GM18951 (cell line): Measurements from ENCODE around the gene ESRRB.
"Not testable (repeated sequence)": the region's sequence is repeated elsewhere in the genome, so short reads cannot be mapped to it uniquely, and the experiment has no call there.

Experiments used
- POLR2A ChIP-seq: IDR thresholded peaks from 4 replicates; pipeline ENCODE4 v1.6.1; 2011; ENCODE audit warnings: mild to moderate bottlenecking; ENCODE audit not compliant: insufficient read length, insufficient read depth; ENCODE audit errors: extremely low read depth
- in situ Hi-C: fragments of 300-500 bp; cut with MboI; formaldehyde crosslinking; loops from one replicate; pipeline ENCODE4 v1.12.0; 2022; ENCODE audit warnings: low sequenced_read_pairs, mixed read lengths, inconsistent platforms; ENCODE audit not compliant: unreplicated experiment

ESRRB gene

DNA sequence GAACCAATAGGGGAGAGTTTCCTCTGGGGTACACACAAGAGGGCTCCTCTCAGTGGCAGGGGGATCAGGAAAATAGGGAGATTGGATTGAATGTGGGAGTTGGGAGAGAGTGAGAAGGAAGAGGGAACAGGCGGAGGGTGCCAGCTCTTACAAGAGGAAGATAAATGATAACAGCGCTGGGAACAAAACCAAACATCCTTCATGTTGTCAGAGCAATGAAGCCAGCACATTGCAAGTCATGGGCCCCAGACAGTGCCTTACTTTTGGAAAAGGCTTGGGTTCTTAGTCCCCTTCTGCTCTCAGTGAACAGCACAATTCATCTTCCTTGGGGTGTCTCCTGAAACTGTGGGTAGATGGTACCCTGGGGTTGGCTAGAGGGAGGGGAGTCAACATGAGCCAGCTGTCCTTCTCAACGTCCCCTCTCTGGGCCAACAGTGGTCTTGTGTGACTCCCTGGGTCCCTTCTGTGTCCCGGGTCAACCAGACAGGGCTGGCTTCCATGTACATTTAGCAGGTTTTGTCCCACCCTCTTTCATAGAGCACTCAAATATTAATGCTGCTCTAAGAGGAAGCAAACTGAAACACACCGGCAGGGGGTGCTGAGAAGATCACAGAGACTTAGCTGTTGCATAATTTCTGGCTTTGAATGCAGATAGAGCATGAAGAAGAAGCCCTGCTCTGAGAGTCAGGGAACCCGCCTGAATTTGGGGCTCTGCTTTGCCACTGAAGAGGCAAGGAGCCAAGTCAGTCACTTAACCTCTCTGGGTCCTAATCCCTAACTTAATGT, 138.5 kb downstream of the ESRRB start:
- no peak for TF ChIP-seq POLR2A
- in situ Hi-C loops = no loop called here

DNA sequence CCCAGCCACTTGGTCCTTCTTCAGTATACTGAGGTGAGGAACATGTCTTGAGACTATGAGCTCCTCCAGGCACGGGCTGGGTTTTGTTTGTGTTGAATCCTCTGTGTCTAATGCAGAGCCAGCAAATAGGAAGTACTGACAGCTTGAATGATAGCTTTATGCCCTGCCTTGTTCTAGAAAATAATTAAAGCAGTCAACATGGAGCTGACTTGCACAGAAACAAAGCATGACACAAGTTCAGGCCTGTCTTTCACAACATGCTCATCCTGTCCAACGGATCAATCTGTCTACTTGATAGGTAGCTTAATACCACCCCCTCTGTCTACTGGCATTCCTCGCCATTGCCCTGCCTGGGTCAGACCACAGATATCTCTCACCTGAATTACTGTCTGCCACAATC, 140.9 kb downstream of the ESRRB start:
- TF ChIP-seq POLR2A = no peak
- in situ Hi-C loops = no loop called here

DNA sequence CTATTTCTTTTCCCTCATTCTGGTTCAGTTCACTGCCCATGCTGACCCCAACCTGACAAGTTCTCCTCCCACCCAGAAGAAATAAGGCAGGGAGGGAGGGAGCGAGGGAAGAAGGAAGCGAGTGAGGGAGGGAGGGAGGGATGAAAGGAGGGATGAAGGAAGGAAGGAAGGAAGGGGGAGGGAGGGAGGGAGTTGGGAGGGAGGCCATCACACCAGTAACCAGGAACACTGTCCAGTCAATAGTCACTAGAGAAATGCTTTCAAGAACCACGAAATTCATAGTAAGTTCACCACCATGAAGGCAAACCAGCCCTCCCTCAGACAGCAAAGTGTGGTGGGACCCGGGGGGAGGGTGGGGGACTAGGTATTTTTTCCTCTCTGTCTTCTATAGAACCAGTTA, 142.4 kb downstream of the ESRRB start:
- TF ChIP-seq POLR2A = no peak
- in situ Hi-C loops = no loop called here

DNA sequence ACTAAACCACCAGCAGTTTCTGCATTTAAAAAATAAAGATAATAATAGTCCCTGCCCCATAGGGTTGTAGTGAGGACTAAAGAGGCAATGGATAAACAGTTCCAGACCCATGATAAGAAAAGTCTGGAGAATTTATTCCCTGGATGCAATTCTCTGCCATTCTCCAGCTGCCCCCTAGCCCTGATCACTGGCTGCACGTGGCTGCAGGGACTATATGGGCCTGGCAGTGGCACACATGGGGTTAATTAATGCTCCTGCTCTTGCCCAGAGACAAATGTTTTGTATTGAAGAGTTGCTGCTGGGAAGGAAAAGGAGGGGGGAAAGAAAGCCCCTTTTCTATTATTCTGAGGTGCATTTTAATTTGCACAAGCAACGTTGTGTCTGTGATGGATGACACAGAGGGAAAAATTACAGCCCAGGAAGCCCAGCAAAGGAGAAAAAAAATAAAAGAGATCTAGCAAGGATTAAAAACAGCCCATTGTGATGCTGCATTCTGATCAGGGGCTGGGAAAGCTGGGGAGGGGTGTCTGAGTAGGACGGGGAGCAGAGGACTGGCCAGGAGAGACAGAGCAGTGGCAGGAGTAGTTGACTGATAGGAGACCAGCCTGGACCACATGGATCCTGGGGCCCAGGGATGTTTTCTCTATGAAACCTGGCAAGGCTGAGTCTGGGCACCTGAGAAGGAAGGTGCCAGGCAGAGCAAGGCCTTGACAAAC, 149.3 kb downstream of the ESRRB start:
- in situ Hi-C loops = no loop called here
- TF ChIP-seq POLR2A = no peak

DNA sequence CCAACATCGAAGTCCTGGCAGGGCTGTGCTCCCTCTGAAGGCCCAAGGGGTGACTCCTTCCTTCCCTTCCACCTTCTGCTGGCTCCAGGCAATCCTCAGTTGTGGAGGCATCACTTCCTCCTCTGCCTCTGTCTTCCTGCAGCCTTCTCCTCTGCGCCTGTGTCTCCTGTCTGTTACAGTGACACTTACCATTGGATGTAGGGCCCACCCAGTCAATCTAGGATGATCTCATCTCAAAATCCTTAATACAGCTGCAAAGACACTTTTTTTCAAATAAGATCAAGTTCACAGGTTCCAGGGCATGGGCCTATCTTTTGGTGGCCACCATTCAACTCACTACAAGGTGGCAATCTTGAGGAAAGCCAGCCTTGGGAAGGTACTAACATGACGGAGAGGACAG, 155.1 kb downstream of the ESRRB start:
- no peak for TF ChIP-seq POLR2A
- in situ Hi-C loops = no loop called here

DNA sequence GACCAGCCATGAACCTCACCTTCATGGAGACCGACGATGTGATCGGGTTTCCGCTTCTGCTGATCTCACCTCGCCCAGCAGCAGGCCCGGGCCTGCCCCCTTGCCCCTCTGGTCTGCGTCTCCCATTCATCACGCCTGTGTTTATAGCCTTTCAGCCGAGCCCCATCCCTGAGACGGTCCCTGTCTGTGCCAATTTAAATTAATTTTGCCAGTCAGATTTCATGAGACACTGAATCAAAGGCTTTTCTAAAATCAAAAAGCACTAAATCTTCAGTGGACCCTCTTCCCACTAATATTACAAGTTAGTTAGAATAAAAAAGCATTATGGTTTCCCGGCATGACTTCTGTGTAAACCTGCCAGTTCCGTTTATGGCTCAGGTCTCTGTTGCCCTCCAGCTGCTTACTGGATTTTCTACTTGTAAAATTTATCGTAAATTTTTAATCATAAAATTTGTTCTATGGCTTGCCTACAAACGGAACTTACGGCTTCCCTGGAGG, 155.9 kb downstream of the ESRRB start:
- TF ChIP-seq POLR2A = no peak
- in situ Hi-C loops = no loop called here

DNA sequence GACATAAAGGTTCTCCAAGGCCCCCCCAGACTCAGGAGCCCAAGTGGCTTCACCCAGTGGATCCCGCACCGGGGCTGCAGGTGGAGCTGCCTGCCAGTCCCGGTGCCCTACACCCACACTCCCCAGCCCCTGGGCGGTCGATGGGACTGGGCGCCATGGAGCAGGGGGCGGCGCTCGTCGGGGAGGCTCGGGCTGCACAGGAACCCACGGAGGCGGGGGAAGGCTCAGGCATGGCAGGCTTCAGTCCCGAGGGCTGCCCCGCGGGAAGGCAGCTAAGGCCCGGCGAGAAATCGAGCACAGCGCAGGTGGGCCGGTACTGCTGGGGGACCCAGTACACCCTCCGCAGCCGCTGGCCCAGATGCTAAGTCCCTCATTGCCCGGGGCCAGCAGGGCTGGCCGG, 160.7 kb downstream of the ESRRB start:
- in situ Hi-C loops = not testable (repeated sequence)

DNA sequence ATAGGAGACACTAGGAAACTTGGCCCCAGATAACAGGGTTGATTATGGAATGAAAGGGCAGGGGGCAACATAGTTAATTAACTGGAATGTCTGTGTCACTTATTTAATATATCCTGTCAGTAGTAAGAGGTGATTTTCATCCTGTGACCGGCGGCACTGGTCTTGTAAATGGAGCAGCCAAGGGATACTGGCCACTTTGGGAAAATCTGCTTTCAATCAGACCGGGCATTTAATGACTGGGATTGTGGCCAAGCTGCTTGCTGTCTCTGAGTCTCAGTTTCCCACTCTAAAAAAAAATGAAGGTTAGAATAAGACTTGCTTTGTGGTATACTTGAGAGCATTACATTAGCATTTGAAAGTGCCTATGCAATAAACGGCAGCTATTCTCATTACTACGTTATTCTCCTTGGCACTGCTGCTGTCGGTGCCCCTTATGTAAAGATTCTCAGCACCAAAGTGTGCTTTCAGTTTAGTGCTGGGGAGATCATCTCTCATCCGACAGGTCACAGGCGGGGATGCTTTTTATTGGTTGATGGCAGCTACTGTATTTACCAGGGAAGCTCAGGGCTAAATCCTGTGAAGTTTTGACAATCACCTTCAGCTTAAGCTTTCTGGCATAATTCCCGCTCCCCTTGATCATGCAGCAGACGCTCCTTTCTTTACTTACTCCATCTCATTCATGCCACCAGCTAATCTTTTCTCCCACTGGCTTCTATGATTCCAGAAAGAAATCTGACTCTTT, 162.1 kb downstream of the ESRRB start:
- TF ChIP-seq POLR2A = no peak
- in situ Hi-C loops = no loop called here

DNA sequence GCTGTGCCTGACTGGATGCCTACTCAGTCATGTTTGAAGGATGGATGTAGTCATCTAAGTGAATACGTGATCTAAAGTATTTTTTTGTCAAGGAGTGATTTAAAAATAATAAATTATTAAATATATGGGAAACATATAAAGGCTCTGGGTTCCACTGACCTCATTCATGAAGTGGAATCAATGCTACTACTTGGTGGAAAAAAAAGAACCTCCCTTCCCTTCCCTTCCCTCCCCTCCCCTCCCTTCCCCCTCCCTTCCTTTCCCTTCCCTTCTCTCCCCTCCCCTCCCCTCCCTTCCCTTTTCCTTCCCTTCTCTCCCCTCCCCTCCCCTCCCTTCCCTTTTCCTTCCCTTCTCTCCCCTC, 162.7 kb downstream of the ESRRB start:
- in situ Hi-C loops = no loop called here
- no peak for TF ChIP-seq POLR2A

DNA sequence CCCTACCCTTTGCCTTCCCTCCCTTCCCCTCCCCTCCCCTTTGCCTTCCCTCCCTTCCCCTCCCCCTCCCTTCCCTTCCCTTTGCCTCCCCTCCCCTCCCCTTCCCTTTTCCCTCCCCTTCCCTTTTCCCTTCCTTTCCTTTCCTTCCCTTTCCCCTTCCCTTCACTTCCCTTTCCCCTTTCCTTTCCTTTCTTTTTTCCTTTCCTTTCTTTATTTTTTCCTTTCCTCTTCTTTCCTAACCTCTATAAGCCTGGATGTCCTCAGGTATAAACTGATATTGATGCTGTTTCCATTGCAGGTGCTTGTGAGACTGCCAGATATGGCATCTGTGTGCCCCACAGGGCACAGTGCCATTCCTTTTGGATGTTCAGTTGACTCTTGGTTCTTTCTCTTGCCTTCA, 163.2 kb downstream of the ESRRB start:
- TF ChIP-seq POLR2A = no peak
- in situ Hi-C loops = no loop called here

DNA sequence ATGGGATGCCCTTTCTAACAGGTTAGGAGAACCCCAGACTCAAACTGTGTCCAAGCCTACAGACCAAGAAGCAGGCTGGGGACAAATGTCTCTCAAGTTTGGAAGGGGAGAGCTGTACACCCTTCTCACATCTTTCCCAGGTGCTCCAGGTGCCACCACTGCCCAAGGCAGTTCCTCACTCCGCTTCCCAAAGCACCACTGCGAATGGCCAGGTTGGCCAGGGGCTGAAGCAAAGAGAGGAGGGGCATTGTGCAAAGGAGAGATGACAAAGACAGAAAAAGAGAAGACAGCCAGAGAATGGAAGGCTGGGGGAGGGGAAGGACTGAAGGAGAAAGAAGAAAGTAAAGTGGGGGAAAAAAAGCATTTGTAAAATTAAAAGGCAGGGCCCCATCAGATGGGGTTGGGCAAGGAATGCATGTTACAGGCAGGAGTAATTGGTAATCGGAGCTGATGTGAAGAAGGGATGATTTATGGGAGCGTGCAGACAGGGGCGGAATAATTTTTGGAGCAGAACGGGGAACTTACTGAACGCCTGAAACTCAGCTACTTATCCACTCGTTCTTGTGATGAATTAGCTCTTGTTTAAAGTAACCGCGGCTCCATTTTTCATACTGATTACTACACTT, 165.8 kb downstream of the ESRRB start:
- no peak for TF ChIP-seq POLR2A
- in situ Hi-C loops = no loop called here

DNA sequence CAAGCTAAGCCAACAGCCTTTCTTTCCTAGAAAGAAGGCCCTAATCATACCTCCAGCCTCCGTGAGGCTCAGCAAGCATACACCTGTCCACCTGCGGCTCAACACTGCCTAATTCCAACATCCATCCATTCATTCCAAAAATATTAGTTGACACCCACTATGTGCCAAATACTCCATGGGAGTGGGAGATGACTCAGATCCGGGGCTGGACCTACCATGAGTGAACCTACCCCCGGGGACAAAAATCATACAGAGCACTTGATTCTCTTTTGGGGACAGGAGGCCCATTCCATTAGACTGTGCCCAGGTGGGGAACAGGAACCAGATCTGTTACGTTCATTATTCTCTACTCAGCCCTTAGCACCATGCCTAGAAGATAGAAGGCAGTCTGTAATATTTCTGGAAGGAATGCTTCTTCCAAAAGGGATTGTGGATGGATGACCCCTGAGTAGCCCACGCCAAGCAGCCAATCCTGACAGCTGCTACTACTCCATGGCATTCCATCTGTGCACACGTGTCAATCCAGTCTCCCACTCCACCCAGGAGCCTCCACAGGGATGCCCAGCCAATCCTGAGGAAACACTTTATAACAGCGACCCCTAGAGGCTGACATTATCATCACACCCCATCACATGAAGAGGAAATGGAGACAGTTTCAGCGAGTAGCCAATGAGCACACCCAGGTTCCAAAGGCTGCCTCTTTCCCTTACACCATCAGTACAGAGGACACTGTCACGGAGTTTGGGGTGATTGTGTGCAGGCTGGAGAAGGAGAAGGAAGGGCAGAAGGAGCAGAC, 170.7 kb downstream of the ESRRB start:
- no peak for TF ChIP-seq POLR2A
- in situ Hi-C loops = no loop called here

DNA sequence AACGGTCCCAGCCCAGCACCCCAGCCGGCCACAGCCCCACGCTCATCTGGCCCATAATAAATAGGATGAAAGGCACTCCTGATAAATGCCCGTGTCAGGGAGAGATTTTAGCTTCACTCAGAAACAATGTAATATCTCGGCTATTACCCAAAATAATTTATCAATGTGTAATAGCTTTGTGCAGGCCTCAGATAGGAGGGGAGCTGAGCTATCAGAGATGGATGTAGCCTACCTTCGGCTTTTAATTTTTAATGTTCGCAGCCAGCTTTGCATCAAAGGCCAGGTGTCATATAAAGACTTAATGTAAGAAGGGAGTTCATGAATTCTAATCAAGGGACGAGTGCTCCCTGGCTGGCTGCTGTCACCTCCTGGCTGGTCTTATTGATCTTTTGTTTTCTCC, 171.9 kb downstream of the ESRRB start:
- no peak for TF ChIP-seq POLR2A
- in situ Hi-C loops = no loop called here

DNA sequence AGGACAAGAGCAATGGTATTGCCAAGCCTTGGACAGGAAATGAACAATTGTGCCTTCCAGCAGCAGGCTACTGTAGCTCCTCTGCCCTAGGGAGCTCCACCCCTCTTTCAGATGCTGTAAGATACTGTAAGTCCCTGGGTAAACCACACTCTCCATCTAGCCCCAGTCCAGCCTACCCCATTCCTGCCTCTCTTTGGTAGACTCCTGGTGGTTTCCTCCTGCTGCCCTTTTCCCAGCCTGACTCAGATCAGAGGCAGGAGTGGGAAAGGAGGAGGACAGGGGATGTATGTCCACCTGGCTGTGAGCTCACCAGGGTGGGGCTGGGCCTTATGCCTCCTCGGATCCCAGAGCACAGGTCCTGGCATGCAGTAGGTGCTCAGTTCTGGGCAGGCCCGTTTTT, 174.6 kb downstream of the ESRRB start:
- TF ChIP-seq POLR2A = no peak
- in situ Hi-C loops = no loop called here
